Activated CD4-positive, alpha-beta memory T cell treated with anti-CD3 and anti-CD28 coated beads, Interleukin-2, amount 10 ng/mL, durations not matched to agents 7 days and 5 days (primary cell): Measurements from ENCODE around the gene CABP5. TPM values are rescaled to one million over a fixed set of nuclear protein-coding genes. Genes with fewer than 3 reads are reported as not detected.
"Not testable (repeated sequence)": the region's sequence is repeated elsewhere in the genome, so short reads cannot be mapped to it uniquely, and the experiment has no call there.

Source experiments
- CTCF ChIA-PET: fragments of 350-600 bp; sonication (Branson Sonifier 250); formaldehyde crosslinking; loops from one replicate; lab custom pipeline; 2021; ENCODE audit warnings: antibody characterized with exemption, inconsistent platforms; lab: Charles Lee
- POLR2A ChIA-PET: fragments of 350-600 bp; sonication (Branson Sonifier 250); formaldehyde crosslinking; loops from one replicate; lab custom pipeline; 2021; ENCODE audit warnings: antibody characterized with exemption; lab: Charles Lee
- DNase-seq: peaks from one replicate; pipeline ENCODE4 v3.0.0-alpha.2; 2020
- H3K27ac Mint-ChIP-seq: one replicate; pipeline ENCODE4 v1.8.0; 2021; ENCODE audit warnings: mild to moderate bottlenecking, mixed read lengths
- H3K27me3 Mint-ChIP-seq: one replicate; pipeline ENCODE4 v1.8.0; 2021; ENCODE audit warnings: mixed read lengths
- H3K36me3 Mint-ChIP-seq: one replicate; pipeline ENCODE4 v1.8.0; 2021; ENCODE audit warnings: low read depth, mixed read lengths
- H3K4me1 Mint-ChIP-seq: one replicate; pipeline ENCODE4 v1.8.0; 2021; ENCODE audit warnings: mixed read lengths
- H3K4me3 Mint-ChIP-seq: one replicate; pipeline ENCODE4 v1.8.0; 2021; ENCODE audit warnings: mild to moderate bottlenecking, mixed read lengths
- H3K9me3 Mint-ChIP-seq: one replicate; pipeline ENCODE4 v1.8.0; 2021; ENCODE audit warnings: mixed read lengths
- total RNA-seq, 2 experiments: library from RNA; stranded (reverse); gene quantifications; one replicate each; pipeline ENCODE4 v1.2.3, GENCODE V29; 2021

CABP5 gene
- not detected for total RNA-seq

- Mint-ChIP-seq H3K36me3 (no peaks in the 10 kb centered on the region), H3K4me1 (no peaks in the 10 kb centered on the region), H3K4me3 (no peak within 1 kb of the TSS), H3K9me3 (peaks cover 2% of the 10 kb centered on the region), H3K27me3 (peaks cover 3% of the 10 kb centered on the region), H3K27ac (no peak within 1 kb of the TSS)
- CTCF ChIA-PET = no interaction called here
- POLR2A ChIA-PET = no interaction called here
- DNase-seq = no peak
Measured at GRCh38 chr19:48043675-48044258, at the start of gene CABP5. CABP5 (minus strand) TSS chr19:48044079; CDS start chr19:48043922, 157 bp downstream.

GRCh38 chr19:48091111-48091718 lies 47.3 kb upstream of the CABP5 start:
- H3K9me3 Mint-ChIP-seq, H3K27ac Mint-ChIP-seq, POLR2A ChIA-PET, H3K4me3 Mint-ChIP-seq, H3K27me3 Mint-ChIP-seq, DNase-seq, CTCF ChIA-PET, H3K4me1 Mint-ChIP-seq: not testable (repeated sequence)
- H3K36me3 Mint-ChIP-seq = peaks cover 21% of the 10 kb centered on the region

GRCh38 chr19:48090281-48090802 lies 46.5 kb upstream of the CABP5 start:
- Mint-ChIP-seq H3K9me3 (peaks cover 8% of the 10 kb centered on the region), H3K27me3 (no peaks in the 10 kb centered on the region), H3K4me1 (peaks cover 9% of the 10 kb centered on the region), H3K36me3 (peaks cover 18% of the 10 kb centered on the region), H3K27ac (no peak overlapping the region), H3K4me3 (no peak overlapping the region)
- CTCF ChIA-PET = no interaction called here
- POLR2A ChIA-PET = no interaction called here
- DNase-seq = no peak

- H3K4me3 Mint-ChIP-seq, H3K9me3 Mint-ChIP-seq, H3K27ac Mint-ChIP-seq, DNase-seq, H3K27me3 Mint-ChIP-seq, H3K36me3 Mint-ChIP-seq, POLR2A ChIA-PET, H3K4me1 Mint-ChIP-seq, CTCF ChIA-PET: not testable (repeated sequence)
Measured at GRCh38 chr19:48088991-48089390, 45.1 kb upstream of the CABP5 start.

- no peaks in the 10 kb centered on the region for H3K36me3 Mint-ChIP-seq
- no peaks in the 10 kb centered on the region for H3K4me1 Mint-ChIP-seq
- no peak overlapping the region for H3K27ac Mint-ChIP-seq
- ChIA-PET CTCF (no interaction called here), POLR2A (no interaction called here)
- H3K9me3 Mint-ChIP-seq = no peaks in the 10 kb centered on the region
- H3K4me3 Mint-ChIP-seq = no peak overlapping the region
- DNase-seq = no peak
- no peaks in the 10 kb centered on the region for H3K27me3 Mint-ChIP-seq
Measured at GRCh38 chr19:48085904-48086864, 42.3 kb upstream of the CABP5 start.

GRCh38 chr19:48085076-48085475 lies 41.2 kb upstream of the CABP5 start:
- CTCF ChIA-PET = no interaction called here
- H3K27ac Mint-ChIP-seq = no peak overlapping the region
- H3K36me3 Mint-ChIP-seq = no peaks in the 10 kb centered on the region
- H3K27me3 Mint-ChIP-seq = no peaks in the 10 kb centered on the region
- POLR2A ChIA-PET = no interaction called here
- no peaks in the 10 kb centered on the region for H3K4me1 Mint-ChIP-seq
- no peak for DNase-seq
- no peak overlapping the region for H3K4me3 Mint-ChIP-seq
- H3K9me3 Mint-ChIP-seq = no peaks in the 10 kb centered on the region

GRCh38 chr19:48081106-48081505 lies 37.2 kb upstream of the CABP5 start:
- POLR2A ChIA-PET = no interaction called here
- CTCF ChIA-PET = no interaction called here
- Mint-ChIP-seq H3K36me3 (no peaks in the 10 kb centered on the region), H3K9me3 (no peaks in the 10 kb centered on the region), H3K4me1 (no peaks in the 10 kb centered on the region), H3K27me3 (no peaks in the 10 kb centered on the region), H3K4me3 (no peak overlapping the region), H3K27ac (no peak overlapping the region)
- DNase-seq = no peak

GRCh38 chr19:48070177-48070769 lies 26.4 kb upstream of the CABP5 start:
- H3K27ac Mint-ChIP-seq, DNase-seq, H3K4me1 Mint-ChIP-seq, POLR2A ChIA-PET, H3K4me3 Mint-ChIP-seq, H3K27me3 Mint-ChIP-seq, H3K9me3 Mint-ChIP-seq, H3K36me3 Mint-ChIP-seq, CTCF ChIA-PET: not testable (repeated sequence)

GRCh38 chr19:48069435-48069834 lies 25.6 kb upstream of the CABP5 start:
- no peaks in the 10 kb centered on the region for H3K27me3 Mint-ChIP-seq
- DNase-seq = no peak
- H3K9me3 Mint-ChIP-seq = peaks cover 2% of the 10 kb centered on the region
- ChIA-PET POLR2A (no interaction called here), CTCF (no interaction called here)
- H3K36me3 Mint-ChIP-seq = no peaks in the 10 kb centered on the region
- H3K27ac Mint-ChIP-seq = no peak overlapping the region
- no peaks in the 10 kb centered on the region for H3K4me1 Mint-ChIP-seq
- no peak overlapping the region for H3K4me3 Mint-ChIP-seq

- Mint-ChIP-seq H3K27ac (no peak overlapping the region), H3K36me3 (no peaks in the 10 kb centered on the region), H3K27me3 (peaks cover 4% of the 10 kb centered on the region), H3K4me1 (no peaks in the 10 kb centered on the region), H3K9me3 (no peaks in the 10 kb centered on the region), H3K4me3 (no peak overlapping the region)
- CTCF ChIA-PET = no interaction called here
- no peak for DNase-seq
- POLR2A ChIA-PET = no interaction called here
Measured at GRCh38 chr19:48064509-48064908, 20.6 kb upstream of the CABP5 start.

GRCh38 chr19:48061401-48062344 lies 17.8 kb upstream of the CABP5 start:
- CTCF ChIA-PET = no interaction called here

GRCh38 chr19:48060381-48060780 lies 16.5 kb upstream of the CABP5 start:
- ChIA-PET CTCF (no interaction called here), POLR2A (no interaction called here)
- Mint-ChIP-seq H3K27me3 (peaks cover 4% of the 10 kb centered on the region), H3K27ac (no peak overlapping the region), H3K4me3 (no peak overlapping the region), H3K36me3 (no peaks in the 10 kb centered on the region), H3K4me1 (no peaks in the 10 kb centered on the region), H3K9me3 (no peaks in the 10 kb centered on the region)
- DNase-seq = no peak

More at GRCh38 chr19:48061401-48062344, 17.8 kb upstream of the CABP5 start:
- DNase-seq = no peak
- no peak overlapping the region for H3K4me3 Mint-ChIP-seq
- H3K4me1 Mint-ChIP-seq = no peaks in the 10 kb centered on the region
- H3K27ac Mint-ChIP-seq = no peak overlapping the region
- H3K27me3 Mint-ChIP-seq = peaks cover 4% of the 10 kb centered on the region
- no peaks in the 10 kb centered on the region for H3K9me3 Mint-ChIP-seq
- no peaks in the 10 kb centered on the region for H3K36me3 Mint-ChIP-seq
- POLR2A ChIA-PET = interaction anchor here (1.0 kb wide), 1 partner anchor 49 kb away, joined by 3 read pairs; the partner anchor contains the start of gene PLA2G4C
